ENCODE data around the gene HTR3A.
A peak's percentile ranks its signal among the peaks of the same experiment; 100 is the strongest.
"Not testable (repeated sequence)": the region's sequence is repeated elsewhere in the genome, so short reads cannot be mapped to it uniquely, and the experiment has no call there.

Gene HTR3A

DNA sequence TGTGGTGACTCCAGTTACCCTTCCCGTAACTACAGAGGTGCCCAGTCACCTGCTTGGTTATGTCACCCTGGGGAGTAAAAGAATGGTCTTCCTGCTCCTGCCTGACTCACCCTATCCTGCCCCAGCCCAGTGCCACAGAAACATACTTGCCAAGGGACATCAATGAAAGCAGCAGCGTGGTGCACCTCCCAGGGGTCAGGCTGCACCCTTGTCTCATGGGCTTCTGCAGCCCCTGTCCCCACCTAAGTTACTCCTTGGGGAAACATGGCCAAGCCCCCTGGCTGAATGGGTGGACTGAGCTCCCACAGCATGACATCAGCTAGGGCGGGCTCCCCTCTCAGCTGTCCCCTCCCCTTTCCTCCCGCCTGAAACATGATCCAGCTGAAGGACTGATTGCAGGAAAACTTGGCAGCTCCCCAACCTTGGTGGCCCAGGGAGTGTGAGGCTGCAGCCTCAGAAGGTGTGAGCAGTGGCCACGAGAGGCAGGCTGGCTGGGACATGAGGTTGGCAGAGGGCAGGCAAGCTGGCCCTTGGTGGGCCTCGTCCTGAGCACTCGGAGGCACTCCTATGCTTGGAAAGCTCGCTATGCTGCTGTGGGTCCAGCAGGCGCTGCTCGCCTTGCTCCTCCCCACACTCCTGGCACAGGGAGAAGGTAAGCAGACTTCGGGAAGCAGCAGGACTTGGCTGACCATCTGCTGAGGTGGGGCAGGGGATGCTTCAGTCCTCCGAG, at the start of gene HTR3A:
Gene HTR3A, plus strand, starts transcription at position 368 of the 730 bp plus-strand sequence. Its CDS starts 218 bp downstream, at position 586.
- no peak for DNase-seq
- intact Hi-C loops (cut with DNase I) = no loop called here

DNA sequence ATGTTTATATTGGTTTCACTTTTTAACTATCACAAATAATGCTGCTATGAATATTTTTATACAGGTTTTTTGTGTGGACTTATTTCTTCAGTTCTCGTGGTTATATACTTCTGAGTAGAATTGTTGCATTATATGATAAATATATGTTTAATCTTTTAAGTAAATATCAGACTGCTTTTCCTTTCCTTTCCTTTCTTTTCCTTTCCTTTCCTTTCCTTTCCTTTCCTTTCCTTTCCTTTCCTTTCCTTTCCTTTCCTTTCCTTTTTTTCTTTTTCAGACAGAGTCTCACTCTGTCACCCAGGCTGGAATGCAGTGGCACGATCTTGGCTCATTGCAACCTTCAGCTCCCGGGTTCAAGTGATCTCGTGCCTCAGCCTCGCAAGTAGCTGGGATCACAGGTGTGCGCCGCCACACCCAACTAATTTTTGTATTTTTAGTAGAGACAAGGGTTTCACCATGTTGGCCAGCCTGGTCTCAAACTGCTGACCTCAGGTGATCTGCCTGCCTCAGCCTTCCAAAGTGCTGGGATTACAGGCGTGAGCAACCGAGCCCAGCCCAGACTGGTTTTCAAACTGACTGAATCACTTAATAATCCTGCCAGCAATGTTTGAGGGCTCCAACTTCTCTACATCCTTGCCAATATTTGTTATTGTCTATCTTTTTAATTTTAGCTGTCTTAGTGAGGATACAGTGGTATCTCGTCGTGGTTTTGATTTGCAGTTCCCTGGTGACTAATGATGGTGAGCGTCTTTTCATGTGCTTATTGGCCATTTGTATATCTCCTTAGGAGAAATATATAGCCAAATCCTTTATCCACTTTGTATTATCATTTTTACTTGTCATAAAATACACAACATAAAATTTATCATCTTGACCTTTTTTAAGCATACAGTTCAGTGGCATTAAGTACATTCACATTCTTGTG, 48.4 kb upstream of the HTR3A start:
- DNase-seq = no peak
- intact Hi-C loops (cut with DNase I) = no loop called here

DNA sequence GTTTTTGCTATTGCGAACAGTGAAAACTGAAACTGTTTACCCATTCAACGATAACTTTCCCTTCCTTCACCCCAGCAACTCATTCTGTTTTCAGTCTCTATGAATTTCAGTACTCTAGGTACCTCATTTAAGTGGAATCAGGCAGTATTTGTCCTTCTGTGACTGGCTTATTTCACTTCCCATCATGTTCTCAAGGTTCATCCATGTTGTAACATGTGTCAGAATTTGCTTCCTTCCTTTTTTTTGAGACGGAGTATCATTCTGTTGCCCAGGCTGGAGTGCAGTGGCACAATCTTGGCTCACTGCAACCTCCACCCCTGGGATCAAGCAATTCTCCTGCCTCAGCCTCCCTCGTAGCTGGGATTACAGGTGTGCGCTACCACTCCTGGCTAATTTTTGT, 46.6 kb upstream of the HTR3A start:
- intact Hi-C loops (cut with DNase I) = no loop called here
- DNase-seq = no peak

DNA sequence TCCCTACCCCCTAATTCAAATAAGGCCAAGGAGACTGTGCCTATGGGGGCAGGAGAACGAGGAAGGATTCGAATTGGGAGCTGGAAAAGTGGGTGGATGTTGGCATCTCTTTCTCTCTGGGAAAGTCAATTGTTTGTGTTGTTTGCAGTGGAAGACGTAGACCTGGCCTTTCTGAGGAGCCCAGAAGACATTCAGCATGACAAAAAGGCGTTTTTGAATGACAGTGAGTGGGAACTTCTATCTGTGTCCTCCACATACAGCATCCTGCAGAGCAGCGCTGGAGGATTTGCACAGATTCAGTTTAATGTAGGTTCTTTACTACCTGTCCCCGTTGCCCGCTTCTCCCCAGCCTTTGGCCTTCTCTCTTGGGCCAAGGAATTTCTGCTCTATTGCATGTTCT, 42.1 kb upstream of the HTR3A start:
- intact Hi-C loops (cut with DNase I) = no loop called here

DNA sequence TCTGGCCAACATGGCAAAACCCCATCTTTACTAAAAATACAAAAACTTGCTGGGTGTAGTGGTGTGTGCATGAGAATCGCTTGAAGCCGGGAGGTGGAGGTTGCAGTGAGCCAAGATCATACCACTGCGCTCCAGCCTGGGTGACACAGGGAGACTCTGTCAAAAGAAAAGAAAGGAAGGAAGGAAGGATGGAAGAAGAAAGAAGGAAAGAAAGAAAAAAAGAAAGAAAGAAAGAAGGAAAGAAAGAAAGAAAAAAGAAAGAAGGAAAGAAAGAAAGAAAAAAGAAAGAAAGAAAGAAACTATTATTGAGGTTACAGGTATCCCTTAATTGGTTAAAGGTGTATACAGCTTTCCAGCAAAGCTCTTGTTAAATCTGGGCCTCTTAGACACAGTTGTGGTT, 40.7 kb upstream of the HTR3A start:
- DNase-seq; intact Hi-C loops (cut with DNase I): not testable (repeated sequence)

More for the DNA sequence above, 42.1 kb upstream of the HTR3A start:
- DNase-seq = peak in 3 of 42 donors; percentile 26 to 37 (median 27)

DNA sequence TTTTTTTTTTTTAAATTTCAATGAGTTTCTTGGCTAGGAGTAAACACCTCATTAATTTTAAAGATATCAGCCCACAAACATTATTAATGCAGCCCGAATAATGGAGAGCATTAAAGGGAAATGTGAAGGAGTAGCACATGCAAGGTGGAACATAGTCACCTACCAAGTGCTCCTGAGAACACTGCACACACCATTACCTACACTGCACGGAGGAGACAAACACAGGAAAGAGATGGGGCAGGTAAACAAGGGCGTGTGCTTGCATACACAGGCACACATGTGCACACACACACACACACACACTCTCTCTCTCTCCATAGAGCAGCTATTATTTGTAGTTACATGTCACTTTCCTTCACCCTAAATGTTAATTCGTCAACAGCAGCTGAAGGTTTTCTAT, 40.1 kb upstream of the HTR3A start:
- intact Hi-C loops (cut with DNase I) = no loop called here

DNA sequence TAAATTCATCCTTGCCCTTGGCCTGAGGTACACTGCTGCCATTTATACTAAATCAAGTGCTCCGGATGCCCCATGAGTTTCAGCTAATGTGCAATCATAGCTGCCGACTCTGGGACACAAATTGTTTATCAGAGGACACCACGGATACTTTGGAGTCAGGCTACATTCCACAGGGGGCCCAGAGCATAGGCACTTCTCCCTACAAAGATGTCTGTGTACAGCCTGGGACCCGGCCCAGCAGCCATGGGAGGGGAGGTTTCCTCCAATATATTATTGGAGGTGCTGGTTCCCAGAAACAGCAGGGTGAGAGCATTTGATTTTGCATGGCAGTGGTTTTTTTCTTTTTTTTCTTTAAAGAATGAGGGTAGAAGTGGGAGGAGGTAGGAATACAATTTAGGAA, 39.0 kb upstream of the HTR3A start:
- intact Hi-C loops (cut with DNase I) = no loop called here
- DNase-seq = no peak

More for the DNA sequence above, 40.1 kb upstream of the HTR3A start:
- DNase-seq = no peak

DNA sequence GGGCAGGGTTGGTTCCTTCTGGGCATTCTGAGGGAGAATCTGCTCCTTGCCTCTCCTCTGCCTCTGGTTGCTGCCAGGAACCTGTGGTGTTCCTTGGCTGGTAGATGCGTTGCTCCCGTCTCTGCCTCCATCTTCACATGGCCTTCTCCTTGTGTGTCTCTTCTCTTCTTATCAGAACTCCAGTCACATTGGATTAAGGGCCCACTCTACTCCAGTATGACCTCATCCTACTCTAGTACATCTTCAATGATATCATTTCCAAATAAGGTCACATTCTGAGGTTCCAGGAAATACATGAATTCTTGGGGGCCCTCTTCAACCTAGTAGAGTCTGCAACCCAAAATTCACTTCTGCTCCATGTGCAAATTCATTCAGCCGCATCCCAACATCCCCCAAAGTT, 37.0 kb upstream of the HTR3A start:
- intact Hi-C loops (cut with DNase I) = no loop called here
- DNase-seq = no peak

DNA sequence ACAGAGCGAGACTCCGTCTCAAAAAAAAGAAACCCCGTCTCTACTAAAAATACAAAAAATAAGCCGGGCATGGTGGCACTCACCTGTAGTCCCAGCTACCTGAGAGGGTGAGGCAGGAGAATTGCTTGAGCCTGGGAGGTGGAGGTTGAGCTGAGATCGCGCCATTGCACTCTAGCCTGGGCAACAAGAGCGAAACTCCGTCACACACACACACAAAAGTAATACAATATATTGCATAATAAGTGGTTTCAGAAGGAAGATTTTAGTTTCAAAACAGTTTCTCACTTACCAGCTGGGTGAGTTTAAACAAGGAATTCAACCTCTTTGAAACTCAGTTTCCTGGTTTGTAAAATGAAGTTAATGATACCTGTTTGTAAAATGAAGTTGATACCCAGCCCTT, 32.7 kb upstream of the HTR3A start:
- intact Hi-C loops (cut with DNase I) = no loop called here
- no peak for DNase-seq

DNA sequence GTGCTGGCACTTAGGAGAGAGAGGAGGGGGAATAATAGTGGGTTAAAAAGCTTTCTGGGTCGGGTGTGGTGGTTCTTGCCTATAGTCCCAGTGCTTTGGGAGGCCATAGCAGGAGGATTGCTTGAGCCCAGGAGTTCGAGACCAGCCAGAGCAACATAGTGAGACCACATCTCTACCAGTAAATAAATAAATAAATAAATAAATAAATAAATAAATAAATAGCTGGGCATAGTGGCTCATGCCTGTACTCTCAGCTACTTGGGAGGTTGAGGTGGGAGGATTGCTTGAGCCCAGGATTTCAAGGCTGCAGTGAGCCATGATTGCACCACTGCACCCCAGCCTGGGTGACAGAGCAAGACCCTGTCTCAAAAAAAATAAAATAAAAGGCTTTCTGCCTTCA, 28.7 kb upstream of the HTR3A start:
- DNase-seq; intact Hi-C loops (cut with DNase I): not testable (repeated sequence)

DNA sequence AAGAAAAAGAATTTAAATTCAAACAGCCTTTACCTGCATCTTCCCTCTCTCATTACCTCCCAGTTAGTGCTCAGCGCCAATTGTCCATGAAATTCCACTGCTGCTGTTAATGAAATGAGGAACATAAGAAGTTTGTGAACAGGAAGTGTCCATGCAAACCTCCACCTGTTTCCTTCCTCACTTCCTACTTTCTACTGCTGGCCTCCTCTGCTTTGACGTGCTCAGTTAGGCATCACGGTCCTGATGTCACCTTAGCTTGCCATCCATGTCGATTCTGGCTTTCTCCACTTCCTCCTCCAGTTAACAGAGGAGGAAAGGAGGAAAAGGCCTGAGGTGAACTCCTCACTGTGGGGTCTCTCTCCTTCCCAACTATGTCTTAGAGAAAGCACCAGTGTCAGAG, 26.9 kb upstream of the HTR3A start:
- intact Hi-C loops (cut with DNase I) = no loop called here
- no peak for DNase-seq

DNA sequence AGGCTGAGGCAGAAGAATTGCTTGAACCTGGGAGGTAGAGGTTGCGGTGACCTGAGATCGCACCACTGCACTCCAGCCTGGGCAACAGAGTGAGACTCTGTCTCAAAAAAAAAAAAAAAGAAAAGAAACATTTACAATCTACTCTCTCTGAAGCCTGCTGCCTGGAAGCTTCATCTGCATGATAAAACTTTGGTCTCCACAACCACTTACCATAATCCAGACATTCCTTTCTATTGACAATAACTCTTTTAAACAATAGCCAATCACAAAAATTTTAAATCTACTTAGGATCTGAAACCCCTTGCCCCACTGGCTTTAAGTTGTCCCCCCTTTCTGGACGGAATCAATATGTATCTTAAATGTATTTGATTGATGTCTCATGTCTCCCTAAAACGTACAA, 25.0 kb upstream of the HTR3A start:
- intact Hi-C loops (cut with DNase I) = no loop called here

DNA sequence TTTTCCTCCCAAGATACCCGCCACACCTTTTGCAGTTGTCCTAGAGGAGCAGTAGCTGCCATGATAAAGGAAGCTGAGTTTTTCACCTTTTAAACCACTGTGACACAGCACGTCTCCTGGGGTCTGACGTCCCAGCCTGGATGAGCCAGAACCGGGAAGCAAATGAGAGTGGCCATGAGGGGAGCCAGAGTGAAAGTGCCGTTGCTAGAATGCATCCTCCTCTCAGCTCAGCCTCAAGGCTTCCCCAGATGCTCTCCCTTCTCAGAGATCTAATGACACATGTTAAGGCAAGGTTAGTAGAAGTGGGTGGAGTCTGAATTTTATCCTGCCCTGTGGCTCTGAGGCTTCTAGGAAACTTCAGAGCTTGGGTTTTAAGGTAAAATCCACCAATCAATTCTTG, 23.4 kb upstream of the HTR3A start:
- intact Hi-C loops (cut with DNase I) = no loop called here
- DNase-seq = no peak

More for the DNA sequence above, 25.0 kb upstream of the HTR3A start:
- no peak for DNase-seq

DNA sequence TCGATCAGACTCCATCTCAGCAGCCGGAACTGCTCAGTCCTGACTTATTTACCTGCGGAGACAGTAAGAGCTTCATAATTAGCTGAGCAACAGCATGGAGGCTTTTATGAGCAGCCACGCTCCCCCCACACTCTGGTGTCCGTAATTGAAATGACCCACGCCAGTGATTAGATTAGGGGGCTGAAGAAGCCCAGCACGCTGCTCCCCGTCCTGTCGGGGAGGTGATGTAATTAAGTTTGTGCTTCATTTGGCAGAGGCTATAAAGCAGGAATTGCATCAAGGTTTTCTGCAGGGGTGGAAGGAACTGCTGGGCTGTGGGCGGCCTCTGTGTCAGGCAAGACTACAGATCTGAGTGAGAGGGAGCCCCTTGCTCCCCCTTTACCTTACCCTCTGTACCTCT, 22.8 kb upstream of the HTR3A start:
- no peak for DNase-seq

DNA sequence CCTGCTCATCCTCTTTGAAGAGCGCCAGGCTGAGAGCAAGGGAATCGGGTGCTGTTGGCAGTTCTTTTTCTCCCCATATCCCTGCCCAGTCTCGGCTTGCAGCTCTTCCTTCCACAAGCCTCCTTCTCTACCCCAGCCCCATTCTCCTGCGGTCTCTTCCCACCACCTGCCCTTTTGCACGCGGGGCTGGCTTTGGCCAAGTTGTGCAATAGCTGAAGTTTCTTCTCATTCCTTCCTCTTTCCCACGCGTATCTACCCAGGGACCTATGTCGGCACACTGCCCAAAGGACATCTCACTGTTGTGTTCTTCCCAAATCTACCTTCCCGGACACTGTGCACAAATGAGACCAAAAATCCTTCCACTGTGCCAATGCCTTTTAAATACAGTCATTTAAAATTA, 22.3 kb upstream of the HTR3A start:
- intact Hi-C loops (cut with DNase I) = no loop called here
- DNase-seq = no peak

More for the DNA sequence above, 22.8 kb upstream of the HTR3A start:
- intact Hi-C loops (cut with DNase I) = no loop called here

DNA sequence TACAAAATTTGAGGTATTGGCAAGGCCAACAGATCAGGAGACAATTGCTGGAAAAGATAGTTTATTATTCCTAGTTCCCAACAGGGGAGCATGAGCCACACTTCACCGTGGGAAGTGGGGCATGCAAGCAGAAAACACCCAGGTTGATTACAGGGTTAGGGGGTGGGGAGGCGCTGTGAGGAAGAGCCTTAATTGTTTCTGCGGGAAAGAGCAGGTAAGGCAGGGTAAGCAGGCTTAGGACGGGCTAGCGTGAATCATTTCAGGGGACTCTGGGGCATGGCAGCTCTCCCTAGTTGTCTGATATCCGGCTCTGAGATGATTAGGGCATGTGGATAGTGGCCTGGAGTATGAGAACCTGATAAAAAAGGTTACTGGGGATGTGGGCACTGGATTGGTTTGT, 20.7 kb upstream of the HTR3A start:
- intact Hi-C loops (cut with DNase I) = no loop called here
- no peak for DNase-seq

DNA sequence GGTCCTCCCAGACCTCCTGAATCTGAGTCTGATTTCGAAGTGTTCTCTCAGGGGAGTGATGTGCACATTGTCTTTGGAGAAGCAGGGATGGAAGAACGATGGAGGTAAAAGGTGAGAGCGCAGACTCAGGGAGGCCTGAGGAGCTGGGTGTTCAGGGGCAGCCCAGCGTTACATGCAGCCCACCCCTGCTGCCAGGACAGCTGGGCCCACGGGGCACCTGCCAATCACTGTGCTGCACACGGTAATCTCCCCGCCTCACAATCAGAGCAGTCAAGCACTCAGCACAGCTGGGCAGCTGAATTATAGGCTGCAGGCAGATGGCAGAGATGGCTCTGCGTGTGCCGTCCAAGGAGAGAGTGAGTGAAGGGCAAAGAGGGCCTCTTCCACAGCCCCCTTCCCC, 17.9 kb upstream of the HTR3A start:
- peak in 1 of 42 donors; percentile 8 for DNase-seq
- intact Hi-C loops (cut with DNase I) = no loop called here

DNA sequence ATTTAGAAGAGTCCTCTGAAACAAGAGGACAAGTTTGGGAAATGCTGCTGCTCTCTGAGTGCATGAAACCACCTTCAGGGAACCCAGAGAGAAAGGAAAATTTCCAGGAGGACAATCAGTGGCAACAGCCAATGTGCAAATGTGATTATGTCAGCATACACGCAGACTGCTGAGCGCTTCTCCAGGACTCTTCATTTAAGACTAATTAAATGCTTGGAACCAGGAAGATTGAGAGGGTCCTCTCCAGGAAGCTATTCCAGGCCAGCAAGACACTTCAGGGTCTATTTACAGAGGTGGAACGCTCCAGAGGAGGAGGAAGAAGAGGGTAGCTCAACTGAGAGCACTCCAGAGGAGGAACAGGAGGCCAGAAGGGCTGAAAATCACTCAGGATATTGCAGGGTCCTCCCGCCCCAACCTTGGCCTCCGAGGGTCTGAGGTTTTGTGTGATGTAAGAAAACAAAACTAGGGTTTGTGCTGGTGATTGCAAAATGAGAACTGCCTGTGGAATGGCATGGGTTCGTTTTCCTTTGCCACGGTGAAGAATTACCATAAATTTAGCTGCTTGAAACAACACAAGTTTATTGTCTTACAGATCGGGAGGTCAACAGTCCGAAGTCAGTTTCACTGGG, 14.1 kb upstream of the HTR3A start:
- intact Hi-C loops (cut with DNase I) = no loop called here
- DNase-seq = no peak

DNA sequence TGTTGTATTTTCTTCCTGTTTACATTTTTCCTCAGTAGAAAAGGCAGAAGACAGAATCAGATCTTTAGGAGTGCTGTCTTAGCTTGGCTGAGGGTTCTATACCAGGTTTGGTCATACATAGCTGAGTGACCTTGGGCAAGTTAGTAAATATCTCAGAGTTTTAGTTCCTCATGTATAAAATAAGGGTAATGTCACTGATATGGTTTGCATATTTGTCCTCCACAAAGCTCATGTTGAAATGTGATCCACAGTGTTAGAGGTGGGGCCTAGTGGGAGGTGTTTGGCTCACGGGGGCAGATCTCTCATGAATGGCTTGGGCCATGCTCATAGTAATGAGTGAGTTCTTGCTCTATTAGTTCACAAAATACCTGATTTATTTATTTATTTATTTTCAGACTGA, 7.5 kb upstream of the HTR3A start:
- intact Hi-C loops (cut with DNase I) = no loop called here
- no peak for DNase-seq
